H9 (cell line): ENCODE measurements around the gene ZNF17. TPM values are rescaled to one million over a fixed set of nuclear protein-coding genes. Genes with fewer than 3 reads are reported as not detected.

Source experiments
- DNase-seq: peaks from one replicate; pipeline ENCODE4 v3.0.0-alpha.2; 2017
- H2AFZ ChIP-seq: one replicate; pipeline ENCODE4 v1.6.1; 2013; ENCODE audit warnings: mild to moderate bottlenecking, low read length, control low read depth, moderate library complexity
- H2AK5ac ChIP-seq: 2 replicates; pipeline ENCODE4 v1.6.1; 2013; ENCODE audit warnings: low read length, control low read depth, mixed read lengths; ENCODE audit not compliant: insufficient read length
- H2BK120ac ChIP-seq: one replicate; pipeline ENCODE4 v1.6.1; 2013; ENCODE audit warnings: low read depth, mild to moderate bottlenecking, low read length, control low read depth, inconsistent platforms; ENCODE audit not compliant: poor library complexity, severe bottlenecking
- H2BK12ac ChIP-seq: 2 replicates; pipeline ENCODE4 v1.6.1; 2013; ENCODE audit warnings: low read length, control low read depth, mixed read lengths, low read depth; ENCODE audit not compliant: insufficient read length
- H2BK15ac ChIP-seq: 2 replicates; pipeline ENCODE4 v1.6.1; 2013; ENCODE audit warnings: low read depth, low read length, control low read depth
- H2BK20ac ChIP-seq: one replicate; pipeline ENCODE4 v1.6.1; 2013; ENCODE audit warnings: low read depth, mild to moderate bottlenecking, low read length, control low read depth, inconsistent platforms; ENCODE audit not compliant: poor library complexity, severe bottlenecking
- H2BK5ac ChIP-seq: 2 replicates; pipeline ENCODE4 v1.6.1; 2013; ENCODE audit warnings: low read length, control low read depth, mixed read lengths; ENCODE audit not compliant: insufficient read length
- H3K14ac ChIP-seq: 2 replicates; pipeline ENCODE4 v1.6.1; 2013; ENCODE audit warnings: low read length, control low read depth; ENCODE audit not compliant: insufficient read depth
- H3K18ac ChIP-seq: 2 replicates; pipeline ENCODE4 v1.6.1; 2013; ENCODE audit warnings: low read depth, mild to moderate bottlenecking, mixed read lengths, low read length, control low read depth; ENCODE audit not compliant: insufficient read length
- H3K23ac ChIP-seq: 2 replicates; pipeline ENCODE4 v1.6.1; 2013; ENCODE audit warnings: low read length, control low read depth, mixed read lengths, low read depth; ENCODE audit not compliant: insufficient read length
- H3K23me2 ChIP-seq: 2 replicates; pipeline ENCODE4 v1.6.1; 2013; ENCODE audit warnings: low read depth, mild to moderate bottlenecking, mixed read lengths, low read length, control low read depth; ENCODE audit not compliant: insufficient read length, poor library complexity, severe bottlenecking
- H3K27ac ChIP-seq: 2 replicates; pipeline ENCODE4 v1.5.1; 2013; ENCODE audit warnings: low read length, control low read depth, mixed read lengths, low read depth; ENCODE audit not compliant: insufficient read length
- H3K27me3 ChIP-seq: 2 replicates; pipeline ENCODE4 v1.6.1; 2013; ENCODE audit warnings: low read length, control low read depth, inconsistent platforms; ENCODE audit not compliant: insufficient read depth
- H3K4ac ChIP-seq: 2 replicates; pipeline ENCODE4 v1.6.1; 2013; ENCODE audit warnings: low read depth, mild to moderate bottlenecking, control low read depth, inconsistent platforms, low read length, moderate library complexity
- H3K4me1 ChIP-seq: 2 replicates; pipeline ENCODE4 v1.6.1; 2013; ENCODE audit warnings: low read length, control low read depth, inconsistent platforms; ENCODE audit not compliant: insufficient read depth
- H3K4me2 ChIP-seq: 2 replicates; pipeline ENCODE4 v1.6.1; 2013; ENCODE audit warnings: low read length, control low read depth, mixed read lengths; ENCODE audit not compliant: insufficient read length, insufficient read depth
- H3K56ac ChIP-seq: 2 replicates; pipeline ENCODE4 v1.6.1; 2013; ENCODE audit warnings: low read depth, mild to moderate bottlenecking, mixed read lengths, low read length, control low read depth; ENCODE audit not compliant: insufficient read length
- H3K79me1 ChIP-seq: 2 replicates; pipeline ENCODE4 v1.6.1; 2013; ENCODE audit warnings: low read depth, mild to moderate bottlenecking, moderate library complexity, low read length, control low read depth, inconsistent platforms; ENCODE audit not compliant: insufficient read depth, poor library complexity, severe bottlenecking
- H3K79me2 ChIP-seq: 2 replicates; pipeline ENCODE4 v1.6.1; 2013; ENCODE audit warnings: low read length, control low read depth, inconsistent platforms; ENCODE audit not compliant: insufficient read depth
- H3K9ac ChIP-seq: 2 replicates; pipeline ENCODE4 v1.6.1; 2013; ENCODE audit warnings: low read length, control low read depth, mixed read lengths; ENCODE audit not compliant: insufficient read length; ENCODE audit errors: extremely low read depth
- H3K9me3 ChIP-seq: one replicate; pipeline ENCODE4 v1.6.1; 2013; ENCODE audit warnings: low read depth, low read length, inconsistent platforms; ENCODE audit not compliant: control insufficient read depth
- H3T11ph ChIP-seq: one replicate; pipeline ENCODE4 v1.6.1; 2013; ENCODE audit warnings: mild to moderate bottlenecking, low read length, control low read depth, inconsistent platforms
- H4K20me1 ChIP-seq: one replicate; pipeline ENCODE4 v1.6.1; 2013; ENCODE audit not compliant: control insufficient read depth, insufficient read length, insufficient read depth
- H4K5ac ChIP-seq: 2 replicates; pipeline ENCODE4 v1.6.1; 2013; ENCODE audit warnings: low read depth, mild to moderate bottlenecking, mixed read lengths, low read length, control low read depth; ENCODE audit not compliant: insufficient read length
- H4K8ac ChIP-seq: replicated peaks from 2 replicates; pipeline ENCODE4 v1.6.1; 2013; ENCODE audit warnings: low read length, control low read depth, mixed read lengths, low read depth; ENCODE audit not compliant: insufficient read length
- H4K91ac ChIP-seq: 2 replicates; pipeline ENCODE4 v1.6.1; 2013; ENCODE audit warnings: low read depth, mild to moderate bottlenecking, moderate library complexity, mixed read lengths, low read length, control low read depth; ENCODE audit not compliant: insufficient read length
- H3K27ac Mint-ChIP-seq, 3 experiments: 2 replicates in 2 of 3; 3 replicates in 1 of 3; pipeline ENCODE4 v1.8.0; 2020 to 2021; ENCODE audit warnings: mixed read lengths in 3 of 3, mild to moderate bottlenecking in 1 of 3, moderate library complexity in 1 of 3
- H3K27me3 Mint-ChIP-seq: 2 replicates; pipeline ENCODE4 v1.8.0; 2021; ENCODE audit warnings: low read depth, mild to moderate bottlenecking, moderate library complexity, mixed read lengths
- H3K36me3 Mint-ChIP-seq, 3 experiments: 2 replicates in 2 of 3; 3 replicates in 1 of 3; pipeline ENCODE4 v1.8.0; 2020 to 2021; ENCODE audit warnings: low read depth in 3 of 3, mixed read lengths in 3 of 3; ENCODE audit not compliant: insufficient read depth in 1 of 3
- H3K4me1 Mint-ChIP-seq, 2 experiments: 2 replicates each; pipeline ENCODE4 v1.8.0; 2020; ENCODE audit warnings: mixed read lengths in 2 of 2
- H3K4me3 Mint-ChIP-seq, 2 experiments: 2 replicates in 1 of 2; 3 replicates in 1 of 2; pipeline ENCODE4 v1.8.0; 2020 to 2021; ENCODE audit warnings: mild to moderate bottlenecking in 2 of 2, mixed read lengths in 2 of 2, moderate library complexity in 1 of 2
- H3K9me3 Mint-ChIP-seq, 2 experiments: 2 replicates in 1 of 2; 3 replicates in 1 of 2; pipeline ENCODE4 v1.8.0; 2020; ENCODE audit warnings: mild to moderate bottlenecking in 2 of 2, mixed read lengths in 2 of 2, moderate library complexity in 1 of 2
- WGBS: extraction: QIAGEN DNeasy Blood & Tissue Kit; methylation state at CpG from one replicate; pipeline ENCODE4 v1.1.7; 2013; ENCODE audit warnings: missing lambda C conversion rate, low lambda C conversion rate, mixed read lengths; ENCODE audit not compliant: insufficient read length; ENCODE audit errors: extremely low coverage; 5-methylcytosine and 5-hydroxymethylcytosine counted together
- total RNA-seq: library from RNA; stranded (reverse); gene quantifications from 2 replicates; pipeline ENCODE4 v1.2.1, GENCODE V29; 2021
- TF ChIP-seq, protein P1 (sequence below): fragments of 200-600 bp; sonication (generic); conservative IDR thresholded peaks from 3 replicates; pipeline ENCODE4 v1.8.0; 2021; ENCODE audit warnings: antibody characterized with exemption, mild to moderate bottlenecking

ZNF17 gene
- total RNA-seq, 1 experiment from 2014 or later, result 16.3 TPM

DNA sequence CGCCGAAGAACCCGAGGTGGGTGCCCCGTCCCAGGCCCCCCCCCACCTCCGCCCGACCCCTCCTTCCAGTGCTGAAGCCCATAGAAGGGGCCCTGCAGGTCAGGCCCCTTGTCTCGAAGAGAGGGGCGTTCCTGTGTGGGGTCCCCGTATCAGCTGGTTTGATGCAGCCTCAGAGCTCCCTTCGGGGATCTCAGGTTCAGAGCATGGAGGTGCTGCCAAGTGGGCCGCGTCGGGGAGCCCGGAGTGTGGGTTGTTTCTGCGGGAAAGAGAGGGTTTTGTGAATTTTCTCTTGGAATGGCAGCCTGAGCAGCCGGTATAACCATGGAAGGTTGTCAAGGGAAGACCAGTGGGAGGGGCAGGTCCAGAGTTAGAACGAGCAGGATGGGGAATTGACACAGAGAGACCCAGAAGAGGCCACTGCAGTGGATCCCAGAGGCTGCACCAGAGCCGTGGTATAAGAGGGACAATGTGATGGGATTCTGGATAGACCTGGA lies 47.2 kb upstream of the ZNF17 start:
- Histone ChIP-seq H4K5ac (no peak overlapping the region), H3K4me2 (peak overlapping the region; percentile 93), H3K79me2 (peaks cover 4% of the 10 kb centered on the region; the same call in 1 of the 2 replicates), H3T11ph (no peak overlapping the region), H2BK120ac (no peak overlapping the region), H3K9ac (peak overlapping the region; percentile 52), H2BK5ac (no peak overlapping the region), H2BK12ac (no peak overlapping the region), H4K8ac (no peak overlapping the region), H3K23ac (no peak overlapping the region), H2BK15ac (no peak overlapping the region), H3K4me1 (no peaks in the 10 kb centered on the region), H3K27me3 (no peaks in the 10 kb centered on the region), H2AK5ac (no peak overlapping the region), H3K9me3 (no peaks in the 10 kb centered on the region), H3K79me1 (no peaks in the 10 kb centered on the region), H3K27ac (no peak overlapping the region), H3K4ac (no peak overlapping the region), H3K18ac (no peak overlapping the region), H2BK20ac (no peak overlapping the region), H2AFZ (no peak overlapping the region), H4K20me1 (no peaks in the 10 kb centered on the region), H4K91ac (no peak overlapping the region), H3K14ac (no peak overlapping the region), H3K23me2 (peaks cover 5% of the 10 kb centered on the region), H3K56ac (no peak overlapping the region)
- TF ChIP-seq, protein P1, sequence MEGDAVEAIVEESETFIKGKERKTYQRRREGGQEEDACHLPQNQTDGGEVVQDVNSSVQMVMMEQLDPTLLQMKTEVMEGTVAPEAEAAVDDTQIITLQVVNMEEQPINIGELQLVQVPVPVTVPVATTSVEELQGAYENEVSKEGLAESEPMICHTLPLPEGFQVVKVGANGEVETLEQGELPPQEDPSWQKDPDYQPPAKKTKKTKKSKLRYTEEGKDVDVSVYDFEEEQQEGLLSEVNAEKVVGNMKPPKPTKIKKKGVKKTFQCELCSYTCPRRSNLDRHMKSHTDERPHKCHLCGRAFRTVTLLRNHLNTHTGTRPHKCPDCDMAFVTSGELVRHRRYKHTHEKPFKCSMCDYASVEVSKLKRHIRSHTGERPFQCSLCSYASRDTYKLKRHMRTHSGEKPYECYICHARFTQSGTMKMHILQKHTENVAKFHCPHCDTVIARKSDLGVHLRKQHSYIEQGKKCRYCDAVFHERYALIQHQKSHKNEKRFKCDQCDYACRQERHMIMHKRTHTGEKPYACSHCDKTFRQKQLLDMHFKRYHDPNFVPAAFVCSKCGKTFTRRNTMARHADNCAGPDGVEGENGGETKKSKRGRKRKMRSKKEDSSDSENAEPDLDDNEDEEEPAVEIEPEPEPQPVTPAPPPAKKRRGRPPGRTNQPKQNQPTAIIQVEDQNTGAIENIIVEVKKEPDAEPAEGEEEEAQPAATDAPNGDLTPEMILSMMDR, result no peak
- H3K27me3 Mint-ChIP-seq, result no peaks in the 10 kb centered on the region
- peak overlapping the region; percentile 88 to 92 for H3K4me3 Mint-ChIP-seq
- peak overlapping the region in 2 of 3 experiments; percentile 89 to 94; a peak in 4 of 7 replicates for H3K27ac Mint-ChIP-seq
- no peak for DNase-seq
- no CpG with 5 or more reads among the region's 18 CpGs for WGBS
- peaks cover 9 to 11% of the 10 kb centered on the region in 2 experiments for H3K4me1 Mint-ChIP-seq
- peaks cover 0 to 4% (median 0%) of the 10 kb centered on the region in 3 experiments; a peak in 3 of 7 replicates for H3K36me3 Mint-ChIP-seq
- no peaks in the 10 kb centered on the region for H3K9me3 Mint-ChIP-seq
